ENCODE results near the gene PSMD5.

PSMD5 gene

DNA sequence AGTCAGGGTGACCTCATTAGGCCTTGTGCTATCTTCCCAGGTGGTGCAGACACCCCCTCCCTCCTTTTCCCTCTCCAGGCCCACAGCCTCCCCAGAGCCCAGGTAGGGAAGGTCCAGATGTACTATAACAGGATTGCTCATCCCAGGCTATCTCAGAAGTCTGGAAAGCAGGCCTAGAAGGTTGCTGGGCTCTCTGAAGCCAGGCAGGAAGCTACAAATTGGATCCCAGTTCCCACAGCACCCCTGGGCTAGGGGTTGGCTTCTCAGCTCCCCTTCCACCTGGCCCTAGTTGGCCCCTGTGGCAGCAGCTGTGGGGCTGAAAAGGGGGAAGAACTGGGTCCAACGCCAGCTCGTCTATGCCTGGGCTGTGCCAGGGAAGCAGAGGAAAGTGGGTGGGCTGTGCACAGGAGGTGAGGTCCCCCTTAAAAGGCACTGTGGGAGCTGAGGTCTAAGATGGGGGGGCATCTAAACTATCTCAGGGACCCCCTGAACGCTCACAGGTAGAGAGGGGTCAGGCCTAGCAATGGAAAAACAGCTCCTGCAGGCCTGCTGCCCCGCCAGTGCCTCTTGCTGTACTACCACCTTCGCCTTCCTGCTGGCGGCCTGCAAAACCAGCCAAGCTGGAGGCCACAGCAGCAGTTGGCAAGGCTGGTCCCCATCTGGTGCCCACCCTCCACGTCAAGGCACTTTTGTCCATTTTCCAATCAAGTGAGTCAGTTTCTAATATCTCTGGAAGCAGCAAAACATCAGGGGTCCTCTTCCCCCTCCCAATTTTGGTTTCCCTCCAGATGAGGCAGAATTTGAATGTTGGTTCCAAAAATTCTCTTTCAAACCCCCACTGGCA, 13.3 kb upstream of the PSMD5 start:
- Histone ChIP-seq H3K27me3 (ENCODE audit: control insufficient read depth, insufficient read depth, low read length) (no peaks in the 10 kb centered on the region), H3K4me3 (ENCODE audit: low read depth, low read length) (no peak overlapping the region), H3K9me3 (ENCODE audit: control insufficient read depth, insufficient read depth, low read length) (no peaks in the 10 kb centered on the region), H3K27ac (ENCODE audit: low read depth, low read length) (no peak overlapping the region), H3K36me3 (ENCODE audit: control insufficient read depth, insufficient read depth, low read length) (peaks cover 27% of the 10 kb centered on the region), H3K4me1 (ENCODE audit: control insufficient read depth, insufficient read depth, low read length) (peaks cover 19% of the 10 kb centered on the region), H3K9ac (ENCODE audit: low read depth, low read length) (no peak overlapping the region)

DNA sequence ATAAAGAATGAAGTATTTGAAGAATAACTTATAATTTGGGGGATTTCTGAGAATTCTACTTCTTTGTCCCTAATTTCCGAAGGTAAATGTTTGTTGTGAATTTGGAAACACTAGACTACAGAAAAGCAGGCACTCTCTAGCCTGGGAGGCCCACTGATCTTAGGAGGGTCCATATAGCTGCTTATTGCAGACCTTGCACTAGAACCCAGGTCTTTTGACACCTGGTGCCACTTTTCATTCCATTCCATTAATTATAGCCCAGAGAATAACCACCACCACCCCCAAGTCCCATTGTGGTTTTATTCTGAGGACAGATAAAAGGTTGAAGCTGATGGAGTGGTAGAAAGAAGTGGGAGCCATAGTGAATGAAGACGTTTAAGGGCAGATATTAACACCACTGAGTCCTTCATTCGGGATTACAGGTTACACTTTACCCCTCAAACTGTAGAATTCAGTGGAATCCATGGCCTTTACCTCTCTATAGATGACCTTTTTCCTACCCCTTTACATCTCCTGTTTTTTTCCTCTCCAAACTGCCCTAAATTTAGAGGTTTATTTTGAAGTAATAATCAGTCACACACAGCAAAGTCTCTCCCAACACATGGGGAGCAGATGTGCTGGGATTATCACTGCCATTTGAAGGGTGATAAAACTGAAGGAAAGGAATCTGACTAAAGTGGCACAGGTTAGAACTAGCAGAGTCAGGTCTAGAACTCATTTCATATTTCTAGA, 12.0 kb upstream of the PSMD5 start:
- H3K4me1 ChIP-seq (ENCODE audit: control insufficient read depth, insufficient read depth, low read length) = peaks cover 19% of the 10 kb centered on the region
- H3K9ac ChIP-seq (ENCODE audit: low read depth, low read length) = no peak overlapping the region
- no peaks in the 10 kb centered on the region for H3K9me3 ChIP-seq (ENCODE audit: control insufficient read depth, insufficient read depth, low read length)
- no peak overlapping the region for H3K27ac ChIP-seq (ENCODE audit: low read depth, low read length)
- H3K4me3 ChIP-seq (ENCODE audit: low read depth, low read length) = no peak overlapping the region
- H3K36me3 ChIP-seq (ENCODE audit: control insufficient read depth, insufficient read depth, low read length) = peaks cover 14% of the 10 kb centered on the region
- H3K27me3 ChIP-seq (ENCODE audit: control insufficient read depth, insufficient read depth, low read length) = no peaks in the 10 kb centered on the region

DNA sequence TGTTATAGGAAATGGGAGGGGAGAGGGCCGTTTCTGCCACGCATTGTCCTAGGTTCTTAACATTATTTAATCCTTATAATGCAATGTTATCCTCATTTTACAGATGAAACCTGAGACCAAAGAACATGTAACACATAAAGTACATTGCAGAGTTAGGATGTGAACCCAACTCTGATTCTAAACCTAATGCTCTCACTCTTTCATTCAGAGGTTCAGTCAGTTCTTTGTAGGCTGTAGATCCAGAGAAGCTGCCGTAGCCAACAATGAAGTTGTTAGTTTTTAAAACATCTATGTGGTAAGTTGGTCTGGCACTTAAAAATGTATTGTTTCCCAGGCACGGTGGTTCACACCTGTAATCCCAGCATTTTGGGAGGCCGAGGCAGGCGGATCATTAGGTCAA, 10.5 kb upstream of the PSMD5 start:
- Histone ChIP-seq H3K9me3 (ENCODE audit: control insufficient read depth, insufficient read depth, low read length) (no peaks in the 10 kb centered on the region), H3K9ac (ENCODE audit: low read depth, low read length) (no peak overlapping the region), H3K27me3 (ENCODE audit: control insufficient read depth, insufficient read depth, low read length) (no peaks in the 10 kb centered on the region), H3K36me3 (ENCODE audit: control insufficient read depth, insufficient read depth, low read length) (peaks cover 9% of the 10 kb centered on the region), H3K4me1 (ENCODE audit: control insufficient read depth, insufficient read depth, low read length) (peaks cover 19% of the 10 kb centered on the region), H3K4me3 (ENCODE audit: low read depth, low read length) (no peak overlapping the region), H3K27ac (ENCODE audit: low read depth, low read length) (peak overlapping the region; percentile 90)

DNA sequence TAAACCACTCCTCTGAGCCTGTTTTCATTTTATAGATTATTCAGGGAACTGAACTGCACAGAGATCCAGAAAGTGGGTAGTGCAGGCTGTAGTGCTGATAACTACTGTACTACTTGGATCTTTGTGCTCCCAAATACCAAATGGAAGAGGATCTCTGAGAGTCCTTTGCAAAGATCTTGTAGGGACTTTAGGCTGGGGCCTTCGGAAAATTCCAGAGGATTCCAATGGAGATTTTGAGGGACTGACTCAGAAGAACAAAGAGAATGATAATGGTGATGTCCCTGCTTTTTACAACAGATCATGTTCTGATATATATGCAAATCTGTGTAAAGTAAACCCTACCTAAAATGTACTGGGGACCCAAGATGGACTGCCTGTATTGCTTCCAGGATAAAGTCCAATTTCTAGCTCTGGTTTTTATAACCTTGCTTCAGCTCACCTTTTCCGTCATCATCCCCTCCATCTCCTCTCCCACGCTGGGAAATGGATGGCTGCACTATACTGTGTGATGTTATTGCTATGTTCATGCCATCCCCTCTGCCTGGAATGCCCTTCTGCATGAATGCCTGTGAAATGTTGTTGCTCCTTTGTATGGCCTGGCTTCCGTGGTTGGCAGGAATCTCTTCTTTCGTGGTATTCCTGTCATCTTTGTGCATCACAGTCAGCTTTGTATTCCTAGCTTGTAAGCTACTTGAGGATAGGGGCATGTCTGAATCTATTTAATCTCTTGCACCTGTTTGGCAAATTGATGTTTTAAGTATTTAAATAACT, 9.7 kb upstream of the PSMD5 start:
- Histone ChIP-seq H3K27ac (ENCODE audit: low read depth, low read length) (peak overlapping the region; percentile 90), H3K9ac (ENCODE audit: low read depth, low read length) (peak overlapping the region; percentile 47), H3K9me3 (ENCODE audit: control insufficient read depth, insufficient read depth, low read length) (no peaks in the 10 kb centered on the region), H3K36me3 (ENCODE audit: control insufficient read depth, insufficient read depth, low read length) (0 out of 2 replicates have a peak, but pooled peaks cover 1% of the 10 kb centered on the region), H3K4me3 (ENCODE audit: low read depth, low read length) (no peak overlapping the region), H3K27me3 (ENCODE audit: control insufficient read depth, insufficient read depth, low read length) (no peaks in the 10 kb centered on the region), H3K4me1 (ENCODE audit: control insufficient read depth, insufficient read depth, low read length) (peaks cover 19% of the 10 kb centered on the region)

DNA sequence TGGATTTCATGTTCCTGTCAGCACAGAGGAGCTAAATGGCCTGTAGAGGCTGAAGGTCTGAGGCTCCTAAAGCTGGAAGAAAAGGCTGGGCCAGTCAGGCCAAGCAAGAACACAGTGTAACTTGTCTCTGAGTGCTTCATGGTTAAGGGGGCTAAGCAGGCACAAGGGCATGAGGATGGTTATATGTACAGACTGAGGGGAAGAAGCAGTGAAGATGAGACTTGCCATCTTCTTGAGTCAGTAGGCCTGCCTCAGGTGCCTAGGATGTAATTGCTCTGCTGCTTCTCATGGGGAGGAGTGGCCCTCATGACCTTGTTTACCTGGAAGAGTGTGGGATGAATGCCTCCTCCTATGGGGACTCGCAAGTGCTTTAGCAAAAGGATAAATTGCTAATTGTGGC, 8.7 kb upstream of the PSMD5 start:
- no peaks in the 10 kb centered on the region for H3K27me3 ChIP-seq (ENCODE audit: control insufficient read depth, insufficient read depth, low read length)
- no peak overlapping the region for H3K4me3 ChIP-seq (ENCODE audit: low read depth, low read length)
- peak overlapping the region; percentile 90 for H3K27ac ChIP-seq (ENCODE audit: low read depth, low read length)
- peaks cover 24% of the 10 kb centered on the region for H3K4me1 ChIP-seq (ENCODE audit: control insufficient read depth, insufficient read depth, low read length)
- no peaks in the 10 kb centered on the region for H3K36me3 ChIP-seq (ENCODE audit: control insufficient read depth, insufficient read depth, low read length)
- no peak overlapping the region for H3K9ac ChIP-seq (ENCODE audit: low read depth, low read length)
- H3K9me3 ChIP-seq (ENCODE audit: control insufficient read depth, insufficient read depth, low read length) = no peaks in the 10 kb centered on the region

DNA sequence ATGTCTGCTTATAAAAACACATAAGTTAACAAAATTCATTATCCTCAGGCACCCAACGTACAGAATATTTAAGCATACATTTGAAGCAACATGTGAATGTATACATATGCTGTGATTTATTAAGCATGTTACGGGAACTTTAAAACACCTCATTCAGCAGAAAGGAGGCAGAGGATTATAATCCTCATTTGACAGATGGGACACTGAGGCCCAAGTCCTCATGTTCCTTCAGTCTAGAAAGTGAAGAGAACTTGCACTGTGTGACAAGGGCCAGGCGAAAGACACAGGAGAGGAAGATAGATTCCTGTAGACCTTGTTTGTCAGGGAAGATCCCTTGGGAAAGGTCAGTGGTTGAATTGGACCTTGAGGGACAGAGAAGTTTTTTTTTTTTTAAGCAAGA, 7.6 kb upstream of the PSMD5 start:
- Histone ChIP-seq H3K4me3 (ENCODE audit: low read depth, low read length) (no peak overlapping the region), H3K4me1 (ENCODE audit: control insufficient read depth, insufficient read depth, low read length) (peaks cover 26% of the 10 kb centered on the region), H3K27me3 (ENCODE audit: control insufficient read depth, insufficient read depth, low read length) (no peaks in the 10 kb centered on the region), H3K27ac (ENCODE audit: low read depth, low read length) (no peak overlapping the region), H3K9me3 (ENCODE audit: control insufficient read depth, insufficient read depth, low read length) (no peaks in the 10 kb centered on the region), H3K9ac (ENCODE audit: low read depth, low read length) (no peak overlapping the region), H3K36me3 (ENCODE audit: control insufficient read depth, insufficient read depth, low read length) (peaks cover 6% of the 10 kb centered on the region; the same call in 1 of the 2 replicates)

DNA sequence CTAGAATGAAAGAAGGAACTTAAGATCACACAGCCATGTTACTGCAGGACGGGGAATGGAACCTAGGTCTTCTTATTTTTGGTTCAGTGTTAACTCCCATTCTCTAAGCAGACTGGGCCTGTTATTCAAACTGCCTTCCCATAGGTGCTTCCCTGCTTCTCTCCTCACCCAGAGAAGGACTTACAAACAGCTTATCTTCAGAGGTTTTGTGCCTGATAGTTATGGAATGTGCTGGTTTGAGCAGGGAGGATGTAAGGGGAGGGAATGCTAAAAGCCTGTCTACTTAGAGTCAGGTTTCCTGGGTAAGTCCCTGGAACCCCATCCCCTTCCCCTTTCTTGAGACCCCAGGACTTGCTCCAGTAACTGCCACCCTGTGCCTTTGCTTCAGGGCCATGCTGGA, 4.2 kb upstream of the PSMD5 start:
- H3K9me3 ChIP-seq (ENCODE audit: control insufficient read depth, insufficient read depth, low read length) = no peaks in the 10 kb centered on the region
- no peak overlapping the region for H3K9ac ChIP-seq (ENCODE audit: low read depth, low read length)
- no peak overlapping the region for H3K4me3 ChIP-seq (ENCODE audit: low read depth, low read length)
- peaks cover 7% of the 10 kb centered on the region; the same call in 1 of the 2 replicates for H3K36me3 ChIP-seq (ENCODE audit: control insufficient read depth, insufficient read depth, low read length)
- H3K27ac ChIP-seq (ENCODE audit: low read depth, low read length) = no peak overlapping the region
- peaks cover 15% of the 10 kb centered on the region for H3K4me1 ChIP-seq (ENCODE audit: control insufficient read depth, insufficient read depth, low read length)
- no peaks in the 10 kb centered on the region for H3K27me3 ChIP-seq (ENCODE audit: control insufficient read depth, insufficient read depth, low read length)

DNA sequence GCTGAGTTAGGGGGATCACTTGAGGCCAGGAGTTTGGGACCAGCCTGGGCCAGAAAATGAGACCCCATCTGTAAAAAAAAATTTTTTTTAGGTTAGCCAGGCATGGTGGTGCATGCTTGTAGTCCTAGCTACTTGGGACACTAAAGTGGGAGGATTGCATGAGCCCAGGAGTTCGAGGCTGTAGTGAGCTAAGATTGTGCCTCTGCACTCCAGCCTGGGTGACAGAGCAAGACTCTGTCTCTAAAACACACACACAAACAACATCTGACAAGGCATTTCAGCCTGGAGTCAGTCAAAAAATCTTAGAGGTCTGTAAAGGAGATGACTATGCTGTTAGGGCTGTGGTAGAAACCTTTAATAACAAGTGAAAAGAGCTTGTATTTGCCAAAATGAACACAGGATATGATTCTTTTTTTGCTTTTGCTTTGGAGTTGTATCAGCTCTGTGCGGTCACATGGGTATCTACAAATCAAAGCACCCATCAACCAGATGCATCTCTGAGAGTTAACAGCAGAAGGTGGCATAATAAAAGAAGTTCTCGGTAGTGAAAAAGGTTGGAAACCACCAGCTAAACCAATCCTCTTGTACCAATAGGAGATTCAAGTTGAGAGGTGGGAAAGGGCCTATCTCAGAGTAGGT, 3.6 kb upstream of the PSMD5 start:
- peaks cover 7% of the 10 kb centered on the region; the same call in 1 of the 2 replicates for H3K36me3 ChIP-seq (ENCODE audit: control insufficient read depth, insufficient read depth, low read length)
- H3K9me3 ChIP-seq (ENCODE audit: control insufficient read depth, insufficient read depth, low read length) = no peaks in the 10 kb centered on the region
- no peak overlapping the region for H3K27ac ChIP-seq (ENCODE audit: low read depth, low read length)
- H3K4me1 ChIP-seq (ENCODE audit: control insufficient read depth, insufficient read depth, low read length) = peaks cover 10% of the 10 kb centered on the region; the same call in 1 of the 2 replicates
- no peak overlapping the region for H3K4me3 ChIP-seq (ENCODE audit: low read depth, low read length)
- H3K9ac ChIP-seq (ENCODE audit: low read depth, low read length) = no peak overlapping the region
- H3K27me3 ChIP-seq (ENCODE audit: control insufficient read depth, insufficient read depth, low read length) = no peaks in the 10 kb centered on the region

DNA sequence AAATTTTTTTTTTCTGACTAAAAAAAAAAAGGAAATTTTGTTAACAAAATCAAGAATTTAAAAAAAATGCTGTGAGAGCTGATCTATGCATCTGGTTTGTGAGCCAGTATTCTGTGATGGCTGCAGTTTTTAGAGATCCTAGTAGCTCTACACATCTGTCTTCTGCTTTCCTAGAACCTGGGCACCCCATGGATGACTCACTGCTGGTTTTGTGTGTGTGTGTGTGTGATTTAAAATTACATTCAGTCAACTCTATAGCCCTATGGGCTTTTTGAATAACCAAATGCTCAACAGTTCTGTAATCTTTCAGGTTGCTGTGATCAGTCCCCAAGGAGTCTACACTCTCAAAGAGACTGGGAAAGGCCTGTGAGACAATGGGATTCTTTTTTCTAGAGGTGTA, 2.5 kb upstream of the PSMD5 start:
- Histone ChIP-seq H3K27ac (ENCODE audit: low read depth, low read length) (no peak overlapping the region), H3K4me3 (ENCODE audit: low read depth, low read length) (no peak overlapping the region), H3K9me3 (ENCODE audit: control insufficient read depth, insufficient read depth, low read length) (no peaks in the 10 kb centered on the region), H3K9ac (ENCODE audit: low read depth, low read length) (no peak overlapping the region), H3K4me1 (ENCODE audit: control insufficient read depth, insufficient read depth, low read length) (peaks cover 7% of the 10 kb centered on the region; the same call in 1 of the 2 replicates), H3K27me3 (ENCODE audit: control insufficient read depth, insufficient read depth, low read length) (no peaks in the 10 kb centered on the region), H3K36me3 (ENCODE audit: control insufficient read depth, insufficient read depth, low read length) (peaks cover 7% of the 10 kb centered on the region; the same call in 1 of the 2 replicates)

DNA sequence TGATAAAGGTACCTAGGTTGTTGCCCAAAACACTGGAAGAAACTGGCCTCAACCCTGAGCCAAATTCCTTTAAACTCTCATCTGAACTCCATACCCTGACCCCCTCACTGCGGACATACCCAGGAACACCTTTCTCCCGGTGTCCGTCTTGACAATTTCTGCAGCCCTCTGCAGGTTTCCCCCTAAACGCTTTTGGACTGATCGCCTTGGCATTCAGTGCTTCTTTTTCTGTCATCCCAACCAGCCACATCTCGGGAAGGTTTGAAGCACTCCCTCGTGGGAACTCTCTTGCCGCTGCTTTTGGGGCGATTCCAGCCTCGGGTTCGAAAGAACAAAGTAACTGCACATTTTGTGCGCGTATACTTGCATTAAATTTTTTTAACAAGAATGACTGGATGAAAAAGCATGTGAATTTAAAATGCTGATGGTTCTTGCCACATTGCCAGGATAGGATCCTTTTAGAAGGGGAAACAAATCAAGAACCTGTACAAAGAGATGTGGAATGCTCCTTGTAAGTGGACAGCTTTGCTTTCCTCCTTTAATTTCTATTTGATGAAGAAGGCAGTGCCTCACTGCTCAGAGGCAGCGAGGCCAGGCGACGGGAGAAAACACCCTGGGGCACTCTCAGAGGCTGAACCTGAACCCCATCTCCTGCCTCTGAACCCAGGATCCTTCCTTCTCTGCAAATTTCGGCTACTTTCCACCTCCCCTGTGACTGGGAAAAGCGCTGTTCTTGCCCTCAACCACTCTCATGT, 615 bp downstream of the PSMD5 start:
- H3K4me1 ChIP-seq (ENCODE audit: control insufficient read depth, insufficient read depth, low read length) = peaks cover 10% of the 10 kb centered on the region
- H3K9ac ChIP-seq (ENCODE audit: low read depth, low read length) = peak overlapping the region; percentile 87
- no peaks in the 10 kb centered on the region for H3K9me3 ChIP-seq (ENCODE audit: control insufficient read depth, insufficient read depth, low read length)
- peak overlapping the region; percentile 92 for H3K27ac ChIP-seq (ENCODE audit: low read depth, low read length)
- no peaks in the 10 kb centered on the region for H3K27me3 ChIP-seq (ENCODE audit: control insufficient read depth, insufficient read depth, low read length)
- H3K4me3 ChIP-seq (ENCODE audit: low read depth, low read length) = peak overlapping the region; percentile 87
- peaks cover 19% of the 10 kb centered on the region for H3K36me3 ChIP-seq (ENCODE audit: control insufficient read depth, insufficient read depth, low read length)
